Measurements from ENCODE around the gene MTX1. TPM values are rescaled to one million over a fixed set of nuclear protein-coding genes. Genes with fewer than 3 reads are reported as not detected.
"Not testable (repeated sequence)": the region's sequence is repeated elsewhere in the genome, so short reads cannot be mapped to it uniquely, and the experiment has no call there.

Gene MTX1, protein sequence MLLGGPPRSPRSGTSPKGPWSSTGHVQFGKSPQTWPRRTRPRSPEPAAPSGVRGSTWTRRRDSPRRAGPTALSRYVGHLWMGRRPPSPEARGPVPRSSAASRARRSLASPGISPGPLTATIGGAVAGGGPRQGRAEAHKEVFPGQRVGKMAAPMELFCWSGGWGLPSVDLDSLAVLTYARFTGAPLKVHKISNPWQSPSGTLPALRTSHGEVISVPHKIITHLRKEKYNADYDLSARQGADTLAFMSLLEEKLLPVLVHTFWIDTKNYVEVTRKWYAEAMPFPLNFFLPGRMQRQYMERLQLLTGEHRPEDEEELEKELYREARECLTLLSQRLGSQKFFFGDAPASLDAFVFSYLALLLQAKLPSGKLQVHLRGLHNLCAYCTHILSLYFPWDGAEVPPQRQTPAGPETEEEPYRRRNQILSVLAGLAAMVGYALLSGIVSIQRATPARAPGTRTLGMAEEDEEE
- total RNA-seq = 28.2 to 49.1 TPM (median 29.8 TPM) in 3 replicates
- long read RNA-seq, transcript MTX1-202 (8 exons, 1,632 nt) = major isoform, 45 of 52 reads
- long read RNA-seq, partial matches to known transcripts = 3 of 52 reads
- long read RNA-seq, other reads (novel, unspliced or antisense) = 1 of 52 reads

DNA sequence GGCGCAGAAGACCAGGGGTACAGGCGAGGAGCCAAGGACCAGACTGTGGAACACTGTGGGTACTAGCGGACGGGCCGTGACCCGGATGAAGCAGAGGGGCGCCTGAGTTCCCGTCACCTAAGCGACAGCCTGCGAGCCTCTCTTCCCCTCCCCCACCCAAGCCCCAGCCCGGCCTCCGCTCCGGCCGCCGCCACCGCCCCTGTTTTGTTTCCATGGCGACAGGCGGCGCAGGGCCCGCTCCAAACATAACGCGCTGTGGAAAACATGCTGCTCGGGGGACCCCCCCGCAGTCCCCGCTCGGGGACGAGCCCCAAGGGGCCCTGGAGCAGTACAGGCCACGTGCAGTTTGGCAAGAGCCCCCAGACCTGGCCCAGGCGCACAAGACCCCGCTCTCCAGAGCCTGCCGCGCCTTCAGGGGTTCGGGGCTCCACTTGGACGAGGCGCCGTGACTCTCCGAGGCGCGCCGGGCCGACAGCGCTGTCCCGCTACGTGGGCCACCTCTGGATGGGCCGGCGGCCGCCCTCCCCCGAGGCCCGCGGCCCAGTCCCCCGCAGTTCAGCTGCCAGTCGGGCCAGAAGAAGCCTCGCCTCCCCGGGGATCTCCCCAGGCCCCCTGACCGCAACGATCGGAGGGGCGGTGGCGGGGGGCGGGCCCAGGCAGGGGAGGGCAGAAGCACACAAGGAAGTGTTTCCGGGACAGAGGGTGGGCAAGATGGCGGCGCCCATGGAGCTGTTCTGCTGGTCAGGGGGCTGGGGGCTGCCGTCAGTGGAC, at the start of gene MTX1:
Gene MTX1 (plus strand): TSS at position 155 of the 771 bp plus-strand sequence. CDS start 110 bp downstream, at position 265.
- Mint-ChIP-seq H3K36me3 (ENCODE audit: low read depth) (peaks cover 2% of the 10 kb centered on the region), H3K27me3 (ENCODE audit: low read depth) (no peaks in the 10 kb centered on the region), H3K4me3 (ENCODE audit: unreplicated experiment) (peak within 1 kb of the TSS; percentile 80), H3K27ac (ENCODE audit: unreplicated experiment) (peak within 1 kb of the TSS; percentile 99), H3K4me1 (ENCODE audit: low read depth) (peaks cover 43% of the 10 kb centered on the region), H3K9me3 (ENCODE audit: low read depth) (no peaks in the 10 kb centered on the region)
- peak; percentile 96 for DNase-seq (ENCODE audit: low spot score)
- TF ChIP-seq, protein P1, sequence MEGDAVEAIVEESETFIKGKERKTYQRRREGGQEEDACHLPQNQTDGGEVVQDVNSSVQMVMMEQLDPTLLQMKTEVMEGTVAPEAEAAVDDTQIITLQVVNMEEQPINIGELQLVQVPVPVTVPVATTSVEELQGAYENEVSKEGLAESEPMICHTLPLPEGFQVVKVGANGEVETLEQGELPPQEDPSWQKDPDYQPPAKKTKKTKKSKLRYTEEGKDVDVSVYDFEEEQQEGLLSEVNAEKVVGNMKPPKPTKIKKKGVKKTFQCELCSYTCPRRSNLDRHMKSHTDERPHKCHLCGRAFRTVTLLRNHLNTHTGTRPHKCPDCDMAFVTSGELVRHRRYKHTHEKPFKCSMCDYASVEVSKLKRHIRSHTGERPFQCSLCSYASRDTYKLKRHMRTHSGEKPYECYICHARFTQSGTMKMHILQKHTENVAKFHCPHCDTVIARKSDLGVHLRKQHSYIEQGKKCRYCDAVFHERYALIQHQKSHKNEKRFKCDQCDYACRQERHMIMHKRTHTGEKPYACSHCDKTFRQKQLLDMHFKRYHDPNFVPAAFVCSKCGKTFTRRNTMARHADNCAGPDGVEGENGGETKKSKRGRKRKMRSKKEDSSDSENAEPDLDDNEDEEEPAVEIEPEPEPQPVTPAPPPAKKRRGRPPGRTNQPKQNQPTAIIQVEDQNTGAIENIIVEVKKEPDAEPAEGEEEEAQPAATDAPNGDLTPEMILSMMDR (IDR thresholded peaks at IDR 0.05) = no peak

DNA sequence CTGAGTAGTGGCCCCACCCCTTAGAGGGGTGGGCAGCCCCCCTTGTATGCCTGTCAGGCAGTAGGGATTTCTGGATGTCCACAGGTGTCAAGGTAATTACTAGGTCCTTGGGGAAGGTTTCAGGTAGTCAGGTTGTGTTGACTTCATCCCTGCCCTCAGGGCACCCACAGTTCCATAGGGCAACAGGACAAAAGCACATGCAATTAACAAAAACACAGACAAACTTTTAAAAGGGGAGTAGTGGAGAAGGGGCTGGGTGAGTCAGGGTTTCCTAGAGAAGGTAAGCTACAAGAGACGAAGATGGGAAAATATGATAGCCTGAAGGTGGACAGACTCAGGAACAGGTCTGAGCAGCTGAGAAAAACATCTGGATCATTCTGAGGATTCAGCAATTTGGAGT, 49.5 kb upstream of the MTX1 start:
- no peaks in the 10 kb centered on the region for H3K36me3 Mint-ChIP-seq (ENCODE audit: low read depth)
- TF ChIP-seq, protein P1 (IDR thresholded peaks at IDR 0.05) = no peak
- H3K4me3 Mint-ChIP-seq (ENCODE audit: unreplicated experiment) = no peak overlapping the region

DNA sequence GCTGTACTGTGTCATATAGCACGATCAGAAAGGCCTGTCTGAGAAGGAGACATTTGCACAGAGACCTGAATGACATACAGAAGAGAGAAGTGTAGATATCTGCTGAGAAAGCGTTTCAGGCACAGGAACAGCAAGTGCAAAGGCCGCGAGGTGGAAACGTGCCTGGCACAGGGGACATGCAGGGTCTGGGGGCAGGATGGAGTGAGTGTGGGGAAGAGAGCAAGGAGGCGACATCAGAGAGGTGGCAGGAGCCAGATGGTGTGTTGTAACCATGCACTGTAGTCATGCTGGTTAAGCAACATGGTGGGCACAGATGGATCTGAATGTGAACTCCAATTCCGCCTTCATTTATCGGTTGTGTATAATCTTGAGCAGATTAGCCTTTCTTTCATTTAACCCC, 48.4 kb upstream of the MTX1 start:
- no peaks in the 10 kb centered on the region for H3K36me3 Mint-ChIP-seq (ENCODE audit: low read depth)
- no peak for DNase-seq (ENCODE audit: low spot score)
- H3K4me1 Mint-ChIP-seq (ENCODE audit: low read depth) = no peaks in the 10 kb centered on the region
- H3K9me3 Mint-ChIP-seq (ENCODE audit: low read depth) = no peaks in the 10 kb centered on the region
- no peak overlapping the region for H3K27ac Mint-ChIP-seq (ENCODE audit: unreplicated experiment)
- peaks cover under 1% of the 10 kb centered on the region for H3K27me3 Mint-ChIP-seq (ENCODE audit: low read depth)
- no peak overlapping the region for H3K4me3 Mint-ChIP-seq (ENCODE audit: unreplicated experiment)
- TF ChIP-seq, protein P1 (IDR thresholded peaks at IDR 0.05) = no peak

More for the DNA sequence above, 49.5 kb upstream of the MTX1 start:
- no peak overlapping the region for H3K27ac Mint-ChIP-seq (ENCODE audit: unreplicated experiment)
- H3K27me3 Mint-ChIP-seq (ENCODE audit: low read depth) = peaks cover 6% of the 10 kb centered on the region
- no peak for DNase-seq (ENCODE audit: low spot score)
- H3K4me1 Mint-ChIP-seq (ENCODE audit: low read depth) = no peaks in the 10 kb centered on the region
- H3K9me3 Mint-ChIP-seq (ENCODE audit: low read depth) = no peaks in the 10 kb centered on the region

DNA sequence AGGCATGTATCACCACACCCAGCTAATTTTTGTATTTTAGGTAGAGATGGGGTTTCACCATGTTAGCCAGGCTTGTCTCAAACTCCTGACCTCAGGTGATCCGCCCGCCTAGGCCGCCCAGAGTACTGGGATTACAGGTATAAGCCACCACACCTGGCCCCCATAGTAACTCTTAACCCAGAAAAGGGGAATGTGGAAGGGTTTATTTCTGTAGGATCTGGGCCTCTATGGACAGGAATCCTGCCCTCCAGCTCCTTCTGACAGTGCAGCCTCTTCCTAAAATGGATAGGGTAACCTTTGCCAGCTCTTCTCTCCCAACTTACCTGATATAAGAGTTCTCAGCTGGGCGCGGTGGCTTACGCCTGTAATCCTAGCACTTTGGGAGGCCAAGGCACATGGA, 45.9 kb upstream of the MTX1 start:
- not testable (repeated sequence) for H3K27ac Mint-ChIP-seq (ENCODE audit: unreplicated experiment); H3K4me1 Mint-ChIP-seq (ENCODE audit: low read depth); H3K9me3 Mint-ChIP-seq (ENCODE audit: low read depth); H3K27me3 Mint-ChIP-seq (ENCODE audit: low read depth); H3K36me3 Mint-ChIP-seq (ENCODE audit: low read depth); DNase-seq (ENCODE audit: low spot score); H3K4me3 Mint-ChIP-seq (ENCODE audit: unreplicated experiment)

DNA sequence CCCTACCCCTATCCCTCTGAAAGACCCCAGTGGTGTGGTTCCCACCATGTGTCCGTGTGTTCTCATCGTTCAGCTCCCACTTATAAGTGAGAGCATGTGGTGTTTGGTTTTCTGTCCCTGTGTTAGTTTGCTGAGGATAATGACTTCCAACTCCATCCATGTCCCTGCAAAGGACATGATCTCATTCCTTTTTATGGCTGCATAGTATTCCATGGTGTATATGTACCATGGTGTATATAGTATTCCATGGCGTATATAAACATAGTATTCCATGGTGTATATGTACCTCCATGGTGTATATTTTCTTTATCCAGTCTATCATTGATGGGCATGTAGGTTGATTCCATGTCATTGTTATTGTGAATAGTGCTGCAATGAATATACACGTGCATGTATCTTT, 44.7 kb upstream of the MTX1 start:
- H3K27me3 Mint-ChIP-seq (ENCODE audit: low read depth); H3K9me3 Mint-ChIP-seq (ENCODE audit: low read depth); DNase-seq (ENCODE audit: low spot score); H3K36me3 Mint-ChIP-seq (ENCODE audit: low read depth); H3K27ac Mint-ChIP-seq (ENCODE audit: unreplicated experiment); H3K4me1 Mint-ChIP-seq (ENCODE audit: low read depth); H3K4me3 Mint-ChIP-seq (ENCODE audit: unreplicated experiment): not testable (repeated sequence)

DNA sequence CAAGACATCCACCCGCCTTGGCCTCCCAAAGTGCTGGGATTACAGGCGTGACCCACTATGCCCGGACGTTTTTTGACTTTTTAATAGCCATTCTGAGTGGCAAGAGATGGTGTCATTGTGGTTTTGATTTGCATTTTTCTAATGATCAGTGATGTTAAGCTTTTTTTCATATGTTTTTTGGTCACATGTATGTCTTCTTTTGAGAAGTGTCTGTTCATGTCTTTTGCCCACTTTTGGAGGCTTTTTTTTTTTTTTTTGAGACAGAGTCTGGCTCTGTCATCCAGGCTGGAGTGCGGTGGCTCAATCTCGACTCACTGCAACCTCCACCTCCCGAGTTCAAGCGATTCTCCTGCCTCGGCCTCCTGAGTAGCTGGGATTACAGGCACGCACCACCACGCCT, 43.9 kb upstream of the MTX1 start:
- not testable (repeated sequence) for DNase-seq (ENCODE audit: low spot score); H3K4me1 Mint-ChIP-seq (ENCODE audit: low read depth); H3K36me3 Mint-ChIP-seq (ENCODE audit: low read depth)

More for the DNA sequence above, 43.9 kb upstream of the MTX1 start:
- H3K4me3 Mint-ChIP-seq (ENCODE audit: unreplicated experiment); H3K9me3 Mint-ChIP-seq (ENCODE audit: low read depth); H3K27ac Mint-ChIP-seq (ENCODE audit: unreplicated experiment); H3K27me3 Mint-ChIP-seq (ENCODE audit: low read depth): not testable (repeated sequence)

Data from chondrocyte (in vitro differentiated cells).